ENCODE results near the gene GRIP1. TPM values are rescaled to one million over a fixed set of nuclear protein-coding genes. Genes with fewer than 3 reads are reported as not detected.

Gene GRIP1
- total RNA-seq, 1 experiment from 2014 or later, result 0.91 TPM

GRCh38 chr12:66387117-66387516, 291.8 kb downstream of the GRIP1 start:
- no peak for DNase-seq (ENCODE audit: low spot score)

- DNase-seq (ENCODE audit: low spot score), result no peak
These were observed 297.9 kb downstream of the GRIP1 start for GRCh38 chr12:66380769-66381535.

- DNase-seq (ENCODE audit: low spot score), result no peak
These were observed 299.3 kb downstream of the GRIP1 start for GRCh38 chr12:66379616-66380015.

GRCh38 chr12:66375560-66375959, 303.3 kb downstream of the GRIP1 start:
- no peak for DNase-seq (ENCODE audit: low spot score)

GRCh38 chr12:66371982-66372381, 306.9 kb downstream of the GRIP1 start:
- DNase-seq (ENCODE audit: low spot score), result no peak

GRCh38 chr12:66367015-66367667, 311.7 kb downstream of the GRIP1 start:
- DNase-seq (ENCODE audit: low spot score), result no peak

DNA sequence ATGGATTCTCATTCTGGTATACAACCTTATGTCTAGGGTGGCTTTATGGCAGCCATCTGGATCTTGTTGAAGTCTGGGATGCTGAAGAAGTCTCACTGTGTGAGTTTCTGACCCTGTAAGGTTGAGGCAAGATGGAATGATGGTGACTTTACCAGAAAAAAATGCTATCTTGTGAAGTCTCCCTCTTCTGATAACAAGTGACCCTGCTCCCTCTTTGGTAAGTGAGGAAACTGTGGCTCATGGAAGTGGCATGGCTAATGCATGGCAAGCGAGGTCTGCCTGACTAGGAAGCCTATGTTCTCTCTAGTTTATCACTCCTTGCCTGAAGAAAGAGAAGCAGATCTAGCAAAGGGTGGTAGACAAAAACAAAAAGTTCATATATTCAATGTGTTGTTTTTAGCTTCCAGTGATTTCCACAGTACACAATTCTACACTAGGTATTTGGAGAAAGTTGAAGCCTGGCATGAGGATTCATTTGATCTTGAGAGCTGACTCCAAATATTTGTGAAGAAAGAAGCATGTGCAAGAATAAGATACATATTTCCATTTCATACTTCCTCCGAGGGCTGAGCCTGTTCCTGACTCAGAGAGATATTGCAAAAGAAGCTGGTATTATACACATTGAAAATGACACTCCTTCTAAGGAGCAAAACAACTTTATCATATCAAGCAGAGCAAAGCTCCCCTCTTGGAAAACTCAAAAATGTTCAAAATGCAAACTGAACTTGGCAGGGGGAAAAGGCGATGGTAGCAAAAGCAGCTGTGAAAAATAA, 313.0 kb downstream of the GRIP1 start:
- no peak for DNase-seq (ENCODE audit: low spot score)

DNA sequence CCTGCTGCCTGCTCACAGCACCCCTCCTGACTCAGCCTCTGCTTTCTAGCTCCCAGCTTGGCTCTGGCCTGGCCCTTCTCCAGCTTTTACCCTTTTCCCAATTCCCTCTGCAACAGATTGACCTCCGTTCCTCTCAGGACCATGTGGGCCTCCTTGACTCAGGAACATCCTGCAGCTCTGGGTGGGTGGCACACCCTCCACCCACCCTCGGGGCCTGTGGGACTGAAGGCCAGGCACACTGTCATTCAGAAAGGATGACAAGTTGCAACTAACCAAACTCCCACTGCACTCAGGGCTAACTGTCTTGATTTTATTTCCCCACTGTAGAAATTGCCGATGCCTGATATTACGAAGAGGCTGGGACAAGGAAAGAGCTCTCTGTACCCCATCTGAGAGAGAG, 317.2 kb downstream of the GRIP1 start:
- DNase-seq (ENCODE audit: low spot score), result no peak

DNA sequence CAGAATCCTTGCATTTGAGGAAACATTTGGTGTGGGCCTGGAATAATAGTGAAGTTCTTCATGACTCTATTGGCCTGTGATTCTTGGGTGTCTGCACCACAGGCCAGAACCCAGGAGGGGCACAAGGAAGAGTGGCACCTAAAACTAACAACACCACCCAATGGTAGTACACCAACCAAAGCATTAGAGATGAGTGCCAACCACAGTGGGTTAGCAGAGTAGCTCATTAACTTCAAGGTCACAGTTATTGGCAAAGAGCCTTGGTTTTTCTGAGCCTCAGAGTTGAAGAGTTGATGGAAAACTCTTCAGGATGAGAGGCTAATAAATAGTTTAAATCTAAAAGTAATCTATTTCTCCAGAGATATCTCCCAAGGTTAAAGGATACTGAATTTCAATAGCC, 319.6 kb downstream of the GRIP1 start:
- no peak for DNase-seq (ENCODE audit: low spot score)

DNA sequence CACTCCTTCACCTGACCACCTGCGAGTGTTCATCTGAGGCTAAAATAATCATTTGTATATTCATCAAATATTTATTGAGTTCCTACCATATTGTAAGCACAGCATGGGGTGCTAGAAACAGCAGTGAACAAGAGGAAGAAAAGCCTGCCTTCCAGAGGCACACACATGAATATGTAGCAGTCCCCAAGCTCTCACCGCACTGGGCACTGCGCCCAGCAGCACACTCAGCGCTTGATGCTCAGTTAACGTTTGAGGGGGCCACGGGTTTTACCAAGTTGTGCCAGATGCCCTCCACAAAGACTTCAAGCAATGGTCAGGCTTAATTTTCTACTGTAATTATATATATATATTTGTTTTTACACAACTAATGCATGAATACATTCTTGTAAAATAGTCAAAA, 324.6 kb downstream of the GRIP1 start:
- no peak for DNase-seq (ENCODE audit: low spot score)

GRCh38 chr12:66352899-66353298, 326.0 kb downstream of the GRIP1 start:
- no peak for DNase-seq (ENCODE audit: low spot score)

- peak; percentile 14 for DNase-seq (ENCODE audit: low spot score)
These were observed 326.7 kb downstream of the GRIP1 start for GRCh38 chr12:66352197-66352596.

- DNase-seq (ENCODE audit: low spot score), result no peak
These were observed 327.6 kb downstream of the GRIP1 start for GRCh38 chr12:66351301-66351700.

DNA sequence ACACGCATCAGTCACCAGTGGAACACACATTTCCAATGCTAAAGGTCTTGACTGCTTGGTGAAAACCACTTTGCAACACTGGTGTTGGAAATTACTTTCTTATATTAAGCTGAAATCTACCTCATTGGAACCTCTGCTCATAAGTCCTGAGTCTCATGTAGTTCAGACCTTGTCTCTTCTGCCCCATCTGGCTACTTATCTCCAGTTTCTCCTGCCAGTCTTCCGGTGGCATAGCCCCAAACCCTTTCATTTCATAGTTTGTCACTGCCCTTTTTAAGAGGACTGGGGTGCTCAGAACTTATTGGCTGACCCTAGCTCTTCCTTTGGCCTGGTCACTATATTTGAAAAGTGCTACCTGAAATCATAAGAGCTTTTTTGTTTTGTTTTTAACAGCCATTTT, 332.9 kb downstream of the GRIP1 start:
- no peak for DNase-seq (ENCODE audit: low spot score)

- no peak for DNase-seq (ENCODE audit: low spot score)
These were observed 333.7 kb downstream of the GRIP1 start for GRCh38 chr12:66345212-66345611.

DNA sequence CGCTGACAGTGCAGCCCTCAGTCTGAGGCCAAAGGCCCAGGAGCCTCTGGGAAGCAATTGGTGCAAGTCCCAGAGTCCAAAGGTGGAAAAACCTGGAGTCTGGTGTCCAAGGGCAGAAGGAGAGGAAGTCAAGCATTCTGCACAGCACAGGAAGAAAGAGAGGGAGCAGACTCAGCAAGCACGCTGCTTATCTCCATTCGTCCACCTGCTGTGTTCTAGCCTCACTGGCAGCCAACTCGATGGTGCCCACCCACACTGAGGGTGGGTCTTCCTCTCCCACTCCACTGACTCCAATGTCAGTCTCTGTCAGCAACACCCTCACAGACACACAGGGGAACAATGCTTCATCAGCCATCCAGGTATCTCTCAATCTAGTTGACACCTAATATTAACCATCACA, 337.8 kb downstream of the GRIP1 start:
- no peak for DNase-seq (ENCODE audit: low spot score)

DNA sequence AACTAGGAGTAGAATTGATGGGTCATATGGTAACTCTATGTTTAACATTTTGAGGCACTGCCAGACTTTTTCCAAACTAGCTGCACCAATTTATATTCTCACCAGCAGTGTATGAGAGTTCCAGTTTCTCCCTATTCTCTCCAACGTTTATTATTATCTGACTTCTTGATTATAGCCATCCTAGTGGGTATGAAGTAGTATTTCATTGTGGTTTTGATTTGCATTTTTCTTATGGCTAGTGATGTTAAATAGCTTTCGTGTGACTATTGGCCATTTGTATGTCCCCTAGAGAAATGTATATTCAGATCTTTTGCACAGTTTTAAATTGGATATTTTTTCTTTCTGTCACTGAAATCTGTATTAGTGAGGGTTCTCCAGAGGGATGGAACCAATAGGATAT, 338.7 kb downstream of the GRIP1 start:
- no peak for DNase-seq (ENCODE audit: low spot score)

DNA sequence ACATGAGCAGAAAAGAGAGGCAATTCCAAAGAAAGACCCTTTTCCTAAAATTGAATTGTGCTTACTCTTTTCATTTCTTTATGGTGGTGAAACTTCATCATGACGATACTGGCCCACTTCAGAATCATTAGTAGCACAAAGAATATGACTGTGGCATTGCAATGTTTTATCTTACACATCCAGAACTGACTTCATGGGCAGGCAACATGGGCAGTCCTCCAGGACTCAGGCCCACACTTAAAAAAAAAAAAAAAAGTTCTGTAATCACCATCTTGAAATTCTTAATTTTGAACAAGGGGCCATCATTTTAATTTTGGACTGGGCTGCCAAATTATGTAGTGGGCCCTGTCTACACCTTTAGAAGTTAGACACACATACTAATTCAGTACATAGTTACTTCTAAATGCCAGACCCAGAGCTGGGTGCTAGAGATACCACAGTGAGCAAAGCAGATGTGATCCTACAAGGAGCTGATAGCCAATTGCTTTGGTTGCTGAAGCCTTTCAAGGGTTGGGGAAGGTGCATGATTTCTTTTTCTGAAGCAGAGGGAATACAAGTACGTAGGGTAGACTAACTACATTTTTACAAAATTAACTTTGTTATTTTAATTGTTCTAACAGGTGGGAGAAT, 341.4 kb downstream of the GRIP1 start:
- no peak for DNase-seq (ENCODE audit: low spot score)

DNA sequence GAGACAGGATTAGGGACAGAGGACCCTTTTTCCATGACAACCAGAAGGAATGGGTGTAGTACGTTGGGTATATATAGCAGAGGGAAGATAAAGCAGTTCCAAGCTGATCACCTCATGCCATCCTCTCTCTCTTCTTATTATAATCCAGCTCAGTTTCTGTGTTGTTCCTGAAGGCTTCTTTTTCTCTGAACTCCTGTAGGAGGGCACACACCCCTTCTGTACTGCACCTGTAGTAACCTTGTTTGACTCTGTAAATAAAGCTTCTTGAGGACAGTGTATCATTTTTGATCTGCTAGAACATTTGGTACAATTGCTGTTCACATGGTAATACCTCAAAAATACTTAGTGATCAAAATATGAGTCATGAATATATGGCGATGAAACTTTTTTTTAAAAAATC, 343.1 kb downstream of the GRIP1 start:
- no peak for DNase-seq (ENCODE audit: low spot score)

DNA sequence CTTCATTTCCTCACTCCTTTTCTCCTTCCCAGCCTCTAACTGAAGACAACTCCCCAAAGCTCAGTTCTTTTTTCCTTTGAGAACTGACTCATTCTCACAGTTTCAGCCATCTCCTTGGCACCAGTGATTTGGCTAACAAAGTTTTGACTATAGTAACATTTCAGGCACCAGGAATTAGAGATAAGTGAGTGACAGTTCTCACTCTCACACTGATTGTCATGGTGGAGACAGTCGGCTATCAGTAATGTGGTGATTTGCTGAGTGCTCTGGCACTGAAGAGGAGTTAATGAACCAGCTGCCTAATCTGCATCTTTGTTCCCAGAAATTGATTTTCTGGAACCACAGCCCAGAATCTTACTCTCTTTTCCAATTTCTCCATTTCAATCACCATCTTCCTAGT, 347.1 kb downstream of the GRIP1 start:
- no peak for DNase-seq (ENCODE audit: low spot score)

DNA sequence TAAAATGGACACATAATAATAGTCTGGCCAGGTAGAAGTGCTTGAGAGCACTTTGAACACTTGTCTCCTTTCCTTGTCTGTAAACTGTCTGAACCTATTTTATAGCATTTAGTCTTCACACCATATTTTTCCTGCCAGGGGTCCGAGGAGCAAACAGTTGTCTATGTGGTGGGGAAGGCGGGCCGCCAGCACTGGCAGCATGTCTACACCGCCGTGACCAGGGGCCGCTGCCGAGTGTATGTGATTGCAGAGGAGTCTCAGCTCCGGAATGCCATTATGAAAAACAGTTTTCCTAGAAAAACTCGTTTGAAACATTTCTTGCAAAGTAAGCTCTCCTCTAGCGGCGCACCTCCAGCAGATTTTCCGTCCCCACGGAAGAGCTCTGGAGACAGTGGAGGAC, 347.9 kb downstream of the GRIP1 start:
- DNase-seq (ENCODE audit: low spot score), result no peak

DNA sequence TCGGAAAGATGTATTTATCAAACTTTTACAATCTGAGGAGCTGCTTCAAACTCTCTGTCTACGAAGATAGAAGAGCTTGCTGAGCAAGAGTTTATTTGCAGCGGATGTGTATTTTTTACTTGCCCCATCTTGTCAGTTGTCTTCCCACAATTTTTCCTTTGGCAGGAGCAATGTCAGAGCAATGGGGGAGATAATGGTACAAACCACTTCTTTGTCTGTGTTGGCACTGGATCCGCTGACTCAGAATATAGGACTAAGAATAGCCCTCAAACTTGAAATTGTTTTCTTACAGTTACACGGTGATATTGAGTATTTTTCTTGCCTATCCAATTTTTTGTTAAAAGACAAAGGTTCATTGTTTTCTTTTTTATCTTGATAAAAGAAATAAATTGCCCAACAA, 348.9 kb downstream of the GRIP1 start:
- DNase-seq (ENCODE audit: low spot score), result no peak

Data from H4 (cell line).